Left renal cortex interstitium (tissue), 4 donors: Measurements from ENCODE around the gene INTS4. TPM values are rescaled to one million over a fixed set of nuclear protein-coding genes. Genes with fewer than 3 reads are reported as not detected.
"Not testable (repeated sequence)": the region's sequence is repeated elsewhere in the genome, so short reads cannot be mapped to it uniquely, and the experiment has no call there.

Experiments used
- DNase-seq, 4 donors: peaks; one replicate each; pipeline ENCODE4 v3.0.0-alpha.2; 2013; ENCODE audit warnings: low read depth in 4 of 4, low spot score in 2 of 4, missing footprints in 1 of 4
- polyA plus RNA-seq, 4 donors: library from polyadenylated mRNA; unstranded; fragments of 120-200 nt; gene quantifications; one replicate each; pipeline ENCODE4 v1.2.1, GENCODE V29; 2013; ENCODE audit not compliant: insufficient read length in 4 of 4

The INTS4 gene
- polyA plus RNA-seq, 4 donors: 39.9 to 46.9 (median 44.3) TPM

- no peak for DNase-seq
Observed at GRCh38 chr11:77967121-77967520, 27.3 kb downstream of the INTS4 start.

- DNase-seq: no peak
Observed at GRCh38 chr11:77966338-77966737, 28.1 kb downstream of the INTS4 start.

- no peak for DNase-seq
Observed at GRCh38 chr11:77959434-77959833, 35.0 kb downstream of the INTS4 start.

GRCh38 chr11:77958583-77959177 lies 35.8 kb downstream of the INTS4 start:
- DNase-seq: not testable (repeated sequence)

- DNase-seq: not testable (repeated sequence)
Observed at GRCh38 chr11:77943296-77943695, 51.2 kb downstream of the INTS4 start.

- DNase-seq: not testable (repeated sequence)
Observed at GRCh38 chr11:77942465-77942864, 52.0 kb downstream of the INTS4 start.

GRCh38 chr11:77933596-77933995 lies 60.9 kb downstream of the INTS4 start:
- not testable (repeated sequence) for DNase-seq

- not testable (repeated sequence) for DNase-seq
Observed at GRCh38 chr11:77930334-77931208, 63.9 kb downstream of the INTS4 start.

- DNase-seq: not testable (repeated sequence)
Observed at GRCh38 chr11:77917713-77918112, 76.8 kb downstream of the INTS4 start.

- DNase-seq: peak; percentile 3 to 16 (median 8)
Observed at GRCh38 chr11:77914307-77914791, 80.1 kb downstream of the INTS4 start.

- not testable (repeated sequence) for DNase-seq
Observed at GRCh38 chr11:77913608-77914306, 80.7 kb downstream of the INTS4 start.

- not testable (repeated sequence) for DNase-seq
Observed at GRCh38 chr11:77910828-77911227, 83.6 kb downstream of the INTS4 start.

GRCh38 chr11:77909277-77909676 lies 85.2 kb downstream of the INTS4 start:
- DNase-seq: no peak

- DNase-seq: no peak
Observed at GRCh38 chr11:77908835-77909234, 85.6 kb downstream of the INTS4 start.

GRCh38 chr11:77894949-77895348 lies 99.5 kb downstream of the INTS4 start:
- DNase-seq: not testable (repeated sequence)

GRCh38 chr11:77891703-77892102 lies 102.8 kb downstream of the INTS4 start:
- DNase-seq: not testable (repeated sequence)

- DNase-seq: not testable (repeated sequence)
Observed at GRCh38 chr11:77891256-77891655, 103.2 kb downstream of the INTS4 start.

- DNase-seq: not testable (repeated sequence)
Observed at GRCh38 chr11:77890619-77891056, 103.8 kb downstream of the INTS4 start.

- DNase-seq: not testable (repeated sequence)
Observed at GRCh38 chr11:77890100-77890614, 104.3 kb downstream of the INTS4 start.

- DNase-seq: not testable (repeated sequence)
Observed at GRCh38 chr11:77889045-77889444, 105.4 kb downstream of the INTS4 start.

GRCh38 chr11:77886401-77886800 lies 108.1 kb downstream of the INTS4 start:
- DNase-seq: no peak
